ENCODE data around the gene LINC01488. TPM values are rescaled to one million over a fixed set of nuclear protein-coding genes. Genes with fewer than 3 reads are reported as not detected.

Gene LINC01488
- total RNA-seq, 1 donor from 2014 or later: not detected

- Mint-ChIP-seq H3K9me3 (ENCODE audit: unreplicated experiment) (no peaks in the 10 kb centered on the region), H3K4me3 (ENCODE audit: unreplicated experiment) (no peak overlapping the region), H3K27ac (ENCODE audit: unreplicated experiment) (no peak overlapping the region), H3K4me1 (ENCODE audit: low read depth, unreplicated experiment) (peaks cover 3% of the 10 kb centered on the region), H3K27me3 (ENCODE audit: low read depth, unreplicated experiment) (peaks cover 53% of the 10 kb centered on the region), H3K36me3 (ENCODE audit: low read depth, unreplicated experiment) (no peaks in the 10 kb centered on the region)
- DNase-seq (ENCODE audit: low read depth) (no peak), FAIRE-seq (no peak)
- H3K36me3 ChIP-seq (ENCODE audit: insufficient read depth, low read length): no peaks in the 10 kb centered on the region
- no peak overlapping the region for H3K4me3 ChIP-seq (ENCODE audit: insufficient read depth, low read depth, low read length)
- H2AFZ ChIP-seq (ENCODE audit: low read depth, low read length): no peak overlapping the region
- H3K9me3 ChIP-seq (ENCODE audit: insufficient read depth, low read depth, low read length): peaks cover 5% of the 10 kb centered on the region
- no peak overlapping the region for H3K27ac ChIP-seq (ENCODE audit: low read depth, low read length)
- H4K20me1 ChIP-seq (ENCODE audit: insufficient read depth, low read length): no peaks in the 10 kb centered on the region
- no peak overlapping the region for H3K9ac ChIP-seq (ENCODE audit: low read length)
- peaks cover 3% of the 10 kb centered on the region for H3K27me3 ChIP-seq (ENCODE audit: insufficient read depth, low read length)
- no peaks in the 10 kb centered on the region for H3K79me2 ChIP-seq (ENCODE audit: insufficient read depth, low read length)
- H3K4me2 ChIP-seq (ENCODE audit: low read length): no peak overlapping the region
- H3K4me1 ChIP-seq (ENCODE audit: insufficient read depth, low read length): peaks cover 10% of the 10 kb centered on the region
- TF ChIP-seq CTCF (IDR thresholded peaks at IDR 0.05; ENCODE audit: insufficient read depth, low read depth, low read length) (no peak), EZH2 (IDR thresholded peaks at IDR 0.05; ENCODE audit: insufficient read depth, low read length) (no peak)
Measured at GRCh38 chr11:69479591-69480271, 1.7 kb upstream of the LINC01488 start.

GRCh38 chr11:69480547-69481392 lies 693 bp upstream of the LINC01488 start:
- peaks cover 52% of the 10 kb centered on the region for H3K27me3 Mint-ChIP-seq (ENCODE audit: low read depth, unreplicated experiment)
- H3K4me3 Mint-ChIP-seq (ENCODE audit: unreplicated experiment): no peak overlapping the region
- H2AFZ ChIP-seq (ENCODE audit: low read depth, low read length): no peak overlapping the region
- no peaks in the 10 kb centered on the region for H3K36me3 ChIP-seq (ENCODE audit: insufficient read depth, low read length)
- peaks cover 6% of the 10 kb centered on the region for H3K4me1 Mint-ChIP-seq (ENCODE audit: low read depth, unreplicated experiment)
- no peak for TF ChIP-seq CTCF (IDR thresholded peaks at IDR 0.05; ENCODE audit: insufficient read depth, low read depth, low read length)
- no peak for TF ChIP-seq EZH2 (IDR thresholded peaks at IDR 0.05; ENCODE audit: insufficient read depth, low read length)
- no peak for FAIRE-seq
- H3K36me3 Mint-ChIP-seq (ENCODE audit: low read depth, unreplicated experiment): no peaks in the 10 kb centered on the region
- no peaks in the 10 kb centered on the region for H3K79me2 ChIP-seq (ENCODE audit: insufficient read depth, low read length)
- no peaks in the 10 kb centered on the region for H4K20me1 ChIP-seq (ENCODE audit: insufficient read depth, low read length)
- H3K9ac ChIP-seq (ENCODE audit: low read length): no peak overlapping the region
- no peak overlapping the region for H3K4me3 ChIP-seq (ENCODE audit: insufficient read depth, low read depth, low read length)
- H3K9me3 Mint-ChIP-seq (ENCODE audit: unreplicated experiment): no peaks in the 10 kb centered on the region
- H3K27ac Mint-ChIP-seq (ENCODE audit: unreplicated experiment): no peak overlapping the region
- peaks cover 3% of the 10 kb centered on the region for H3K27me3 ChIP-seq (ENCODE audit: insufficient read depth, low read length)
- no peak overlapping the region for H3K27ac ChIP-seq (ENCODE audit: low read depth, low read length)
- H3K4me2 ChIP-seq (ENCODE audit: low read length): no peak overlapping the region
- H3K9me3 ChIP-seq (ENCODE audit: insufficient read depth, low read depth, low read length): peaks cover 5% of the 10 kb centered on the region
- peaks cover 10% of the 10 kb centered on the region for H3K4me1 ChIP-seq (ENCODE audit: insufficient read depth, low read length)
- no peak for DNase-seq (ENCODE audit: low read depth)
